Common myeloid progenitor, CD34-positive (primary cell): ENCODE data around the gene TMEM260.

ENCODE experiments used
- CTCF ChIA-PET: fragments of 350-600 bp; sonication (Branson Sonifier 250); formaldehyde crosslinking; loops from one replicate; lab custom pipeline; 2021; ENCODE audit warnings: antibody characterized with exemption; lab: Charles Lee
- POLR2A ChIA-PET: fragments of 350-600 bp; sonication (Branson Sonifier 250); formaldehyde crosslinking; loops from one replicate; lab custom pipeline; 2021; ENCODE audit warnings: antibody characterized with exemption; lab: Charles Lee
- DNase-seq, 3 donors: peaks; one replicate each; pipeline versions ENCODE4 v3.0.0 to v3.0.0-alpha.2; 2013
- H3K27ac ChIP-seq, 2 experiments: 1 replicate in 1 of 2; 2 replicates in 1 of 2; pipeline ENCODE4 v1.7.0; 2013; ENCODE audit warnings: inconsistent platforms in 2 of 2, low read length in 2 of 2, mild to moderate bottlenecking in 2 of 2, low read depth in 1 of 2, moderate library complexity in 1 of 2; ENCODE audit not compliant: severe bottlenecking in 2 of 2, insufficient read depth in 1 of 2, poor library complexity in 1 of 2
- H3K27me3 ChIP-seq, 5 experiments: replicated peaks in 2 of 5; 1 replicate in 3 of 5; 2 replicates in 2 of 5; pipeline versions ENCODE4 v1.6.1 to v1.7.0; 2013; ENCODE audit warnings: low read length in 4 of 5, mild to moderate bottlenecking in 2 of 5, moderate library complexity in 2 of 5, inconsistent platforms in 1 of 5; ENCODE audit not compliant: insufficient read depth in 5 of 5, control insufficient read depth in 4 of 5
- H3K36me3 ChIP-seq, 4 experiments: 1 replicate in 2 of 4; 2 replicates in 2 of 4; pipeline versions ENCODE4 v1.6.1 to v1.7.0; 2013; ENCODE audit warnings: low read length in 3 of 4, control low read depth in 1 of 4, mild to moderate bottlenecking in 1 of 4; ENCODE audit not compliant: control insufficient read depth in 4 of 4, insufficient read depth in 4 of 4
- H3K4me1 ChIP-seq, 4 experiments: 1 replicate in 3 of 4; 2 replicates in 1 of 4; pipeline versions ENCODE4 v1.6.1 to v1.7.1; 2013; ENCODE audit warnings: low read length in 3 of 4, mild to moderate bottlenecking in 3 of 4, control low read depth in 1 of 4, inconsistent platforms in 1 of 4, moderate library complexity in 1 of 4; ENCODE audit not compliant: control insufficient read depth in 4 of 4, insufficient read depth in 4 of 4; ENCODE audit errors: control extremely low read depth in 1 of 4
- H3K4me3 ChIP-seq, 7 experiments: 1 replicate in 4 of 7; 2 replicates in 3 of 7; pipeline versions ENCODE4 v1.5.1 to v1.7.0; 2013; ENCODE audit warnings: mild to moderate bottlenecking in 7 of 7, low read length in 6 of 7, moderate library complexity in 6 of 7, inconsistent platforms in 2 of 7, low read depth in 2 of 7, control low read depth in 1 of 7; ENCODE audit not compliant: insufficient read depth in 4 of 7, control insufficient read depth in 1 of 7; ENCODE audit errors: extremely low read depth in 1 of 7
- H3K9me3 ChIP-seq, 5 experiments: 1 replicate in 4 of 5; 2 replicates in 1 of 5; pipeline versions ENCODE4 v1.6.1 to v1.7.1; 2013; ENCODE audit warnings: low read length in 4 of 5, mild to moderate bottlenecking in 2 of 5, inconsistent platforms in 1 of 5, low read depth in 1 of 5, moderate library complexity in 1 of 5; ENCODE audit not compliant: control insufficient read depth in 4 of 5, insufficient read depth in 2 of 5; ENCODE audit errors: control extremely low read depth in 1 of 5
- WGBS: methylation state at CpG from one replicate; pipeline ENCODE4 v1.1.5; 2013; ENCODE audit not compliant: insufficient coverage; 5-methylcytosine and 5-hydroxymethylcytosine counted together

TMEM260 gene

DNA sequence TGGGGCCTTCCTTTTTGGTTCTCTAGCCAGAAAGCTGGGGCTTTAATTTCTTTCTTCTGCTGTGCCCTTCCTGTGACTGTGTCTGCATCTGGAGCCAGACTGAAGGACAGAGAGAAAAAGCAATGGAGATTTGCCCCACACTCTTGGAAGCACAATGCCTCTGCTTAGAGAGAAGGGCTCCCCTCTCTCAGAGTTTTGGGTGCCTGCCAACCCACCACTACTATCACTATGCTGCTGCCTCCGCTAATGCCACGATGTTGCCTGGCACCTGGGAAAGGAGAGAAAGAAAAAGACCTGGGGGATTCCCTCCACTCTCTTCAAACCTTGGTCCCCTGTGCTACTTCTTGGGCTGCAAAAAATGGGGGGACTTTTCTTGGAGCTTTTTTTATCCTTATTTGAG is 52.6 kb downstream of the TMEM260 start:
- no peak for DNase-seq
- no CpG with 5 or more reads among the region's 2 CpGs for WGBS
- no peak overlapping the region for H3K27ac ChIP-seq
- H3K36me3 ChIP-seq, result peaks cover 40 to 85% (median 58%) of the 10 kb centered on the region in 4 experiments
- H3K4me3 ChIP-seq, result no peak overlapping the region
- no peaks in the 10 kb centered on the region for H3K27me3 ChIP-seq
- ChIA-PET CTCF (interaction anchor here (0.7 kb wide), 1 partner anchor 27 kb away, joined by 3 read pairs; no protein-coding TSS in a partner anchor), POLR2A (no interaction called here)
- H3K9me3 ChIP-seq, result peaks cover 0 to 34% (median 9%) of the 10 kb centered on the region in 5 experiments
- no peaks in the 10 kb centered on the region for H3K4me1 ChIP-seq

DNA sequence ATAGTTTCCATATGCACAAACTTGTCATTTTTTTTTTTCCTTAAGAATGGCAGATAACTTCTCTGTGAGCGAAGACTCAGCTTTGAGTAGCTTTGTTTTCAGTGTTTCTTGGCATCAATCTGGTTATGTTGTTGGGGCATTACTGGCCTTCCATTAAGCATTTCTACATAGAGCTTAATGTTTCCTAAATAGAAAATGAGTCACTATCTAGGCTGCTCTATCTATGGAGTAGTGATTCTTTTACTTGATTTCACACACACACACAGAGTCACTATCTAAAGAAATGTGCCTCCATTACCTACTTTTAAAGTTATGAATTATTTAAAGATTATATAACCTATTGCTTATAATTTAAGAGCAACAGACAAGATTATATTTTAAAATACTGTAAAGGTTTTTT is 53.9 kb downstream of the TMEM260 start:
- no CpG with 5 or more reads among the region's 1 CpG for WGBS
- Histone ChIP-seq H3K4me1 (no peaks in the 10 kb centered on the region), H3K27ac (no peak overlapping the region), H3K27me3 (no peaks in the 10 kb centered on the region), H3K4me3 (no peak overlapping the region), H3K9me3 (peaks cover 0 to 33% (median 13%) of the 10 kb centered on the region in 5 experiments), H3K36me3 (peaks cover 51 to 86% (median 64%) of the 10 kb centered on the region in 4 experiments)
- DNase-seq, result no peak
- ChIA-PET POLR2A (no interaction called here), CTCF (no interaction called here)

DNA sequence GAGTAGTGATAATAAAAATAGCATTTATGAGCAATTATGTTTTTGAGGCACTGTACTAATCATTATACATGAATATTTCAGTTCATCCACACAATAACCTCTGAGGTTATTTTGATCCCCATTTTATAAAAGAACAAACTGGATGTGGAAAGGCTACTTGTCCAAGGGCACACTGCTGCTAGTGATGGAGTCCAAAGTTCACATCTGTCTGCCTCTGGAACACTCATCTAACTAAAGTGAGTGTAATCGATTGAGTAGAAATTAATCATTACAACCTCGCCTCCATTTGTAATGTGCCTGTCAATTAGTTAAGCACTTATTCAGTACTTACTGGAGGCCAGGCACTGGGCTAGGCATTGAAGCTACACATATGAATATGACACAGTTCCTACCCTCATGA is 55.4 kb downstream of the TMEM260 start:
- peaks cover 56 to 90% (median 65%) of the 10 kb centered on the region in 4 experiments for H3K36me3 ChIP-seq
- peaks cover 2 to 36% (median 12%) of the 10 kb centered on the region in 5 experiments for H3K9me3 ChIP-seq
- no peak for DNase-seq
- H3K27ac ChIP-seq, result no peak overlapping the region
- 100% methylated on average over 2 of the region's 2 CpGs for WGBS
- POLR2A ChIA-PET, result no interaction called here
- H3K27me3 ChIP-seq, result no peaks in the 10 kb centered on the region
- CTCF ChIA-PET, result no interaction called here
- H3K4me1 ChIP-seq, result no peaks in the 10 kb centered on the region
- no peak overlapping the region for H3K4me3 ChIP-seq

DNA sequence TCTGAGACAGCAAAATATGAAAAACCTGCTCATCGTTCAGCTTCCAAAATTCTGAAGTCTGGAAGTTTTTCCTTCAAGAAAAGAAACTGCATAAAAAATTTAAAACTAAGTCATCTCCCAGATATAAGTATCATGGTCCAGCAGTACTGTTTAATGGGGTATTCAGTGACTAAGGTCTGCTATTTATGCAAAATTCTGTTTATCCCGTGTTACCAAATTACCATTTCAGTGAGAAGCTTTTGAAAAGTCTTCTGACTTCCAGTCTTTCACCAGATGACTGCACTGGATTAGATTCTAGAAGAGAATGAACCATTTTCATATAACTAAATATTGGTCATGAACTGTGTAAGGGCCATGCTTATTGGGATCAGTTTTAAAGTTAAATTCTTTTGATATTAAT is 67.9 kb downstream of the TMEM260 start:
- Histone ChIP-seq H3K4me3 (no peak overlapping the region), H3K4me1 (no peaks in the 10 kb centered on the region), H3K27me3 (no peaks in the 10 kb centered on the region), H3K27ac (no peak overlapping the region), H3K9me3 (no peaks in the 10 kb centered on the region), H3K36me3 (peaks cover 6 to 24% (median 10%) of the 10 kb centered on the region in 4 experiments)
- DNase-seq, result no peak
- 100% methylated on average over 1 of the region's 2 CpGs for WGBS
- ChIA-PET CTCF (interaction anchor here (1.3 kb wide), 1 partner anchor 11 kb away, joined by 4 read pairs; no protein-coding TSS in a partner anchor), POLR2A (no interaction called here)

DNA sequence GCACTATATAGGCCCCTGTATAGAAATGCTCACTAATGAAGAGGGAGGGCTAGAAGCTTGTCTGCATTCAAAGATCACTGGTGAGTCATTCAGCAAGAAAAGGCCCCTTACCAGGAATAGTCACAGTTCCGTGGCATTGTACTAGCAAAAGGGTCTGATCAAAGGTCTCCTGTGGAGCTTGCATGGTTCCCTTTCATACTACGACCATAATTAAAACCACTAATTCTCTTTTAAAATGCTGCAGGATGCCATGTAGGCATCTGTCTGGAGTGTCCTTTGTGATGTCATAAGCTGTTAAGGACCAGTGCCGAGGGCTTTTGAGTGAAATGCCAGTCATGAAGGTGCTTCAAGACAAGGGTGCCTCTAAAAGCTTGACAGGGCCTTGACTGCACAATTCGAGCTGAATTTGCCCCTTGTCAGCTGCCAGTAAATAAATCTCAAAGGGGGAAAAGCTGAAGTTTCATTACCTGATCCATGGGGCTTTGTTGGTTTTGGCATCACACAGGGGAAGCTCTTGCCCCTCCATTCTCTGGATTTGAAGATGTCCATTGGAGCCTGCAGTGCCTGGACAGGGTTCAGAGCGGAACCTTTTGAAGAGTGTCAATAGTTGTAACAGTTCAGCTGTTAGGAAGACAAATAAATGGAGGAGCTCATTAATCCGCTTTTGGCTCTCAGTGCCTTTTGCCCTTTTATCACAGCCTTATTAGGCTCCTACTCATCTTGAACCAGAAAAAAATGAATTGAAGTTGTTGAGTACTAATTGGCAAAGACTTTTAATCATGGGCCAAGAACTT is 69.1 kb downstream of the TMEM260 start:
- Histone ChIP-seq H3K27ac (no peak overlapping the region), H3K9me3 (no peaks in the 10 kb centered on the region), H3K4me1 (no peaks in the 10 kb centered on the region), H3K4me3 (no peak overlapping the region), H3K36me3 (peaks cover 6 to 24% (median 10%) of the 10 kb centered on the region in 4 experiments), H3K27me3 (no peaks in the 10 kb centered on the region)
- ChIA-PET CTCF (interaction anchor here (0.9 to 1.3 kb wide), 2 partner anchors 10 to 646 kb away, joined by 4 read pairs; no protein-coding TSS in a partner anchor), POLR2A (no interaction called here)
- DNase-seq, result no peak
- 100% methylated on average over 3 of the region's 6 CpGs for WGBS

DNA sequence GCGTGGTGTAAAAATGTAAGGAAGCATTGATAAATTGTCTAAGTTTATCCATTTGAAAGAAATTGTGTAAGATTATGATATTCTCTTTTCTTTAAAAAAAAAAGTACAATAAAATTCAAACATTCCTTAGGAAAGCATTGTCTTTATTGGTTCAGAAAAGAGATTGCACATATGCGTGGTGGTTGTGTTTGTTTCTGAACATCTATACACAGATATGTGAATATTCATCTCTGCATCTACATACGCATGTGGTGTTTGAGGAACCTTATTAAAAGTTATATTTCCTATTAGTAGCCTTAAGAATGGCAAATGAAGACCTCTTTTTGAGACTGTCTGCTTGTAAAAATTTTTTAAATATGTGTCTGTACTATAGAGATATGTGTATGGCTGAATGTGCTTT is 69.8 kb downstream of the TMEM260 start:
- ChIA-PET POLR2A (no interaction called here), CTCF (no interaction called here)

DNA sequence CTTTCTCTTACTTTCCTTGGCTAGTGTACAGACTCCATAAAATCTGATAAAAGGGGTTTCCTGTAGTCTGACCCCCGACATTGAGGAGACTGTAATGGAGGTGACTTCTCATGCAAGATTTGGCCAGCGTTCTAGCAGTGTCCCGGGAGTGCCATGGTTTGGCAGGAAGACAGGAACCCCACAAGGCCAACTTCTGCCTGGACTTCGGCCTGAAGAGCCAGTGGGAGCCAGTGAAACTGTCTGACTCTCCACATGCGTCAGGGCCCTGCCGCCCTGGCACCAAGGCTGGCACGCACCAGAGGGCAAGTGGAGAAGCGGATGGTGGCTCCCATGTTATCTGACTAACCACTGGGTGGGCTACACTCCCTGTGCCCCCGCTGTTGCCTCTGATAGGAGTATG is 70.5 kb downstream of the TMEM260 start:
- no peak overlapping the region for H3K4me3 ChIP-seq
- no peaks in the 10 kb centered on the region for H3K4me1 ChIP-seq
- CTCF ChIA-PET, result no interaction called here
- H3K27ac ChIP-seq, result no peak overlapping the region
- POLR2A ChIA-PET, result no interaction called here
- H3K9me3 ChIP-seq, result no peaks in the 10 kb centered on the region
- DNase-seq, result no peak
- peaks cover 6 to 24% (median 10%) of the 10 kb centered on the region in 4 experiments for H3K36me3 ChIP-seq
- H3K27me3 ChIP-seq, result no peaks in the 10 kb centered on the region
- 82% methylated on average over 7 of the region's 9 CpGs for WGBS

More for the DNA sequence above, 69.8 kb downstream of the TMEM260 start:
- no CpG with 5 or more reads among the region's 3 CpGs for WGBS
- Histone ChIP-seq H3K4me3 (no peak overlapping the region), H3K4me1 (no peaks in the 10 kb centered on the region), H3K9me3 (no peaks in the 10 kb centered on the region), H3K27ac (no peak overlapping the region), H3K27me3 (no peaks in the 10 kb centered on the region), H3K36me3 (peaks cover 6 to 24% (median 10%) of the 10 kb centered on the region in 4 experiments)
- DNase-seq, result no peak
